K562 (cell line): ENCODE data around the gene MAPK4. TPM values are rescaled to one million over a fixed set of nuclear protein-coding genes. Genes with fewer than 3 reads are reported as not detected.
"Not testable (repeated sequence)": the region's sequence is repeated elsewhere in the genome, so short reads cannot be mapped to it uniquely, and the experiment has no call there.

Source experiments
- ATAC-seq: fragments of 200-7000 bp; cut with Tn5 transposase; 3 replicates; pipeline ENCODE4 v1.9.1; 2020; ENCODE audit warnings: moderate library complexity
- BruUV-seq: library from RNA; stranded (reverse); fragments of 400-500 nt; replicated peaks from 2 replicates; lab custom pipeline; 2021; lab: Mats Ljungman, UMichigan
- CTCF ChIA-PET: fragments of 300-600 bp; formaldehyde crosslinking; extraction: SDS; loops from one replicate; lab custom pipeline; 2021; ENCODE audit warnings: low intra/inter-chr PET ratio; lab: Yijun Ruan, JAX
- POLR2A ChIA-PET: fragments of 300-600, 350-650 bp; sonication (Branson Sonifier 250); formaldehyde crosslinking; extraction: SDS; loops from one replicate; lab custom pipeline; 2021; ENCODE audit warnings: antibody characterized with exemption, inconsistent platforms; lab: Yijun Ruan, JAX
- DNase-seq, 4 experiments: peaks; one replicate each; pipeline versions ENCODE4 v3.0.0 to v3.0.0-alpha.2; 2011 to 2018; ENCODE audit warnings: low spot score in 3 of 4, mixed read lengths in 3 of 4; ENCODE audit errors: extremely low read depth in 1 of 4
- FAIRE-seq: peaks from 2 replicates; lab custom pipeline; 2011; peaks lifted over from hg19 to GRCh38; lab: Jason Lieb, UNC
- H2AFZ ChIP-seq: 2 replicates; pipeline ENCODE4 v1.6.0; 2011; ENCODE audit warnings: low read depth, low read length, control low read depth, inconsistent platforms
- H3K27ac ChIP-seq: fragments of 200-600 bp; 3 replicates; pipeline ENCODE4 v1.8.0; 2011; ENCODE audit warnings: low read depth, mild to moderate bottlenecking, control low read depth, inconsistent platforms, low read length, moderate library complexity, mixed read lengths; ENCODE audit errors: extremely low read depth
- H3K27me3 ChIP-seq, 2 experiments: fragments of 300-600 bp in 1 of 2; 2 replicates in 1 of 2; 3 replicates in 1 of 2; pipeline versions ENCODE4 v1.6.0 to v1.8.0; 2011; ENCODE audit warnings: inconsistent platforms in 2 of 2, low read length in 2 of 2, mild to moderate bottlenecking in 1 of 2, mixed read lengths in 1 of 2, moderate library complexity in 1 of 2; ENCODE audit not compliant: control insufficient read depth in 2 of 2, insufficient read depth in 2 of 2
- H3K36me3 ChIP-seq: fragments of 300-600 bp; 3 replicates; pipeline ENCODE4 v1.8.0; 2011; ENCODE audit warnings: mild to moderate bottlenecking, low read length, inconsistent platforms; ENCODE audit not compliant: control insufficient read depth, insufficient read depth
- H3K4me1 ChIP-seq, 2 experiments: fragments of 200-600 bp in 1 of 2; replicated peaks in 1 of 2; 2 replicates in 1 of 2; 3 replicates in 1 of 2; pipeline versions ENCODE4 v1.5.1 to v1.8.0; 2011; ENCODE audit warnings: inconsistent platforms in 2 of 2, low read length in 2 of 2, mild to moderate bottlenecking in 1 of 2, mixed read lengths in 1 of 2, moderate library complexity in 1 of 2; ENCODE audit not compliant: control insufficient read depth in 2 of 2, insufficient read depth in 2 of 2
- H3K4me2 ChIP-seq: 2 replicates; pipeline ENCODE4 v1.6.1; 2011; ENCODE audit warnings: low read length, control low read depth, inconsistent platforms, mixed read lengths; ENCODE audit not compliant: insufficient read depth
- H3K4me3 ChIP-seq: fragments of 200-600 bp; sonication (generic), shearing (Covaris generic); 2 replicates; pipeline ENCODE4 v1.5.1; 2016; ENCODE audit warnings: control low read depth, inconsistent platforms
- H3K79me2 ChIP-seq: fragments of 200-600 bp; 3 replicates; pipeline ENCODE4 v1.8.0; 2011; ENCODE audit warnings: low read length, inconsistent platforms; ENCODE audit not compliant: control insufficient read depth, insufficient read depth
- H3K9ac ChIP-seq, 2 experiments: 2 replicates each; pipeline versions ENCODE4 v1.6.0 to v1.6.1; 2011; ENCODE audit warnings: low read depth in 2 of 2, low read length in 2 of 2, control low read depth in 1 of 2, inconsistent platforms in 1 of 2, mild to moderate bottlenecking in 1 of 2, mixed read lengths in 1 of 2; ENCODE audit not compliant: insufficient read depth in 1 of 2
- H3K9me1 ChIP-seq: one replicate; pipeline ENCODE4 v1.6.0; 2011; ENCODE audit warnings: inconsistent platforms, mild to moderate bottlenecking, low read length, moderate library complexity; ENCODE audit not compliant: control insufficient read depth, insufficient read depth
- H3K9me3 ChIP-seq: replicated peaks from 2 replicates; pipeline ENCODE4 v1.5.1; 2011; ENCODE audit warnings: low read depth, low read length, inconsistent platforms; ENCODE audit not compliant: control insufficient read depth, insufficient read depth
- H4K20me1 ChIP-seq: replicated peaks from 2 replicates; pipeline ENCODE4 v1.6.1; 2011; ENCODE audit warnings: low read length, inconsistent platforms, mixed read lengths; ENCODE audit not compliant: control insufficient read depth, insufficient read depth
- CREBBP ChIP-seq: IDR thresholded peaks from one replicate; pipeline ENCODE4 v1.6.1; 2012; ENCODE audit warnings: low read depth, mild to moderate bottlenecking, control low read depth, inconsistent platforms, low read length
- KDM4B ChIP-seq, 2 experiments: fragments of 450-650 bp in 1 of 2; sonication (generic) in 1 of 2; IDR thresholded peaks; 2 replicates each; pipeline ENCODE4 v1.6.1; 2016 to 2017; ENCODE audit warnings: borderline replicate concordance in 2 of 2, antibody characterized with exemption in 1 of 2, low read depth in 1 of 2, mild to moderate bottlenecking in 1 of 2
- KHSRP ChIP-seq: fragments of 450-650 bp; IDR thresholded peaks from 2 replicates; pipeline ENCODE4 v1.6.1; 2017
- PCBP2 ChIP-seq: fragments of 200-400 bp; formaldehyde crosslinking; IDR thresholded peaks from 2 replicates; pipeline ENCODE4 v1.6.1; 2018; ENCODE audit warnings: low read length, low read depth, mild to moderate bottlenecking, moderate library complexity; ENCODE audit not compliant: poor library complexity, severe bottlenecking
- SMAD3 ChIP-seq: fragments of 450-650 bp; formaldehyde crosslinking; conservative IDR thresholded peaks from 2 replicates; pipeline ENCODE4 v1.4.0; 2020; ENCODE audit warnings: mild to moderate bottlenecking
- ZFP30 ChIP-seq: fragments of 250-450 bp; sonication (Bioruptor Pico); IDR thresholded peaks from 2 replicates; pipeline ENCODE4 v1.8.0; 2022; ENCODE audit warnings: moderate library complexity, mild to moderate bottlenecking, inconsistent platforms, borderline replicate concordance
- WGBS: fragments of 100-300 bp; shearing (Covaris generic); methylation state at CpG from one replicate; pipeline ENCODE4 v1.1.6; 2016; ENCODE audit warnings: low coverage, mixed read lengths; ENCODE audit not compliant: insufficient coverage; ENCODE audit errors: missing lambda C conversion rate; 5-methylcytosine and 5-hydroxymethylcytosine counted together
- in situ Hi-C: fragments of 300-500 bp; cut with MboI; formaldehyde crosslinking; loops from 4 replicates; pipeline ENCODE4 v1.15.0; 2018; ENCODE audit warnings: inconsistent platforms, mixed read lengths
- intact Hi-C: fragments of 100-400 bp; cut with micrococcal nuclease; formaldehyde crosslinking; loops from 2 replicates; pipeline ENCODE4 v1.14.2; 2022
- polyA plus RNA-seq, 8 experiments: library from polyadenylated mRNA; depleted of rRNA in 4 of 8; stranded (reverse) in 5 of 8; unstranded in 3 of 8; fragments of >200 nt; fragmentation: Nextera tagmentation in 2 of 8; fragmentation: Illumina TruSeq in 1 of 8; extraction: Ambion mirVana in 2 of 8; extraction: Trizol in 1 of 8; gene quantifications; 2 replicates each; pipeline versions ENCODE4 v1.2.1 to v1.2.3, GENCODE V29; 2011 to 2014; ENCODE audit warnings: inconsistent platforms in 1 of 8, missing spikeins in 1 of 8
- total RNA-seq, 7 experiments: library from RNA; depleted of rRNA in 6 of 7; stranded (reverse); fragments of >200 nt in 6 of 7; fragmentation: Illumina TruSeq in 2 of 7; extraction: Trizol in 2 of 7; gene quantifications; 2 replicates each; pipeline versions ENCODE4 v1.2.1 to v1.2.3, GENCODE V29; 2011 to 2021; ENCODE audit warnings: low replicate concordance in 1 of 7
- TF ChIP-seq, protein P1 (sequence below): fragments of 250-450 bp; sonication (Bioruptor Pico); IDR thresholded peaks from 2 replicates; pipeline ENCODE4 v1.8.0; 2022; ENCODE audit warnings: inconsistent platforms
- TF ChIP-seq, protein P2 (sequence below): fragments of 450-650 bp; IDR thresholded peaks from 2 replicates; pipeline ENCODE4 v1.6.1; 2014; ENCODE audit warnings: low read depth, mild to moderate bottlenecking, moderate library complexity, borderline replicate concordance

The MAPK4 gene
- total and polyA plus RNA-seq, 9 of the 15 experiments (the other 6 are each of a cell fraction or from before 2014, with no cell fraction given): not detected

- TF ChIP-seq, protein P1, sequence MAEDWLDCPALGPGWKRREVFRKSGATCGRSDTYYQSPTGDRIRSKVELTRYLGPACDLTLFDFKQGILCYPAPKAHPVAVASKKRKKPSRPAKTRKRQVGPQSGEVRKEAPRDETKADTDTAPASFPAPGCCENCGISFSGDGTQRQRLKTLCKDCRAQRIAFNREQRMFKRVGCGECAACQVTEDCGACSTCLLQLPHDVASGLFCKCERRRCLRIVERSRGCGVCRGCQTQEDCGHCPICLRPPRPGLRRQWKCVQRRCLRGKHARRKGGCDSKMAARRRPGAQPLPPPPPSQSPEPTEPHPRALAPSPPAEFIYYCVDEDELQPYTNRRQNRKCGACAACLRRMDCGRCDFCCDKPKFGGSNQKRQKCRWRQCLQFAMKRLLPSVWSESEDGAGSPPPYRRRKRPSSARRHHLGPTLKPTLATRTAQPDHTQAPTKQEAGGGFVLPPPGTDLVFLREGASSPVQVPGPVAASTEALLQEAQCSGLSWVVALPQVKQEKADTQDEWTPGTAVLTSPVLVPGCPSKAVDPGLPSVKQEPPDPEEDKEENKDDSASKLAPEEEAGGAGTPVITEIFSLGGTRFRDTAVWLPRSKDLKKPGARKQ (CRISPR knock-in tag): no peak
- TF ChIP-seq KDM4B (IDR thresholded peaks at IDR 0.05; ENCODE audit: borderline replicate concordance in 2 of 2, low read depth in 1 of 2) (no peak), KHSRP (no peak), ZFP30 (CRISPR knock-in tag) (no peak), SMAD3 (no peak), PCBP2 (no peak), CREBBP (no peak)
- TF ChIP-seq, protein P2, sequence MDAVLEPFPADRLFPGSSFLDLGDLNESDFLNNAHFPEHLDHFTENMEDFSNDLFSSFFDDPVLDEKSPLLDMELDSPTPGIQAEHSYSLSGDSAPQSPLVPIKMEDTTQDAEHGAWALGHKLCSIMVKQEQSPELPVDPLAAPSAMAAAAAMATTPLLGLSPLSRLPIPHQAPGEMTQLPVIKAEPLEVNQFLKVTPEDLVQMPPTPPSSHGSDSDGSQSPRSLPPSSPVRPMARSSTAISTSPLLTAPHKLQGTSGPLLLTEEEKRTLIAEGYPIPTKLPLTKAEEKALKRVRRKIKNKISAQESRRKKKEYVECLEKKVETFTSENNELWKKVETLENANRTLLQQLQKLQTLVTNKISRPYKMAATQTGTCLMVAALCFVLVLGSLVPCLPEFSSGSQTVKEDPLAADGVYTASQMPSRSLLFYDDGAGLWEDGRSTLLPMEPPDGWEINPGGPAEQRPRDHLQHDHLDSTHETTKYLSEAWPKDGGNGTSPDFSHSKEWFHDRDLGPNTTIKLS: no peak
These were observed 1.1 kb downstream of the MAPK4 start (continued) for GRCh38 chr18:50560681-50561629.

DNA sequence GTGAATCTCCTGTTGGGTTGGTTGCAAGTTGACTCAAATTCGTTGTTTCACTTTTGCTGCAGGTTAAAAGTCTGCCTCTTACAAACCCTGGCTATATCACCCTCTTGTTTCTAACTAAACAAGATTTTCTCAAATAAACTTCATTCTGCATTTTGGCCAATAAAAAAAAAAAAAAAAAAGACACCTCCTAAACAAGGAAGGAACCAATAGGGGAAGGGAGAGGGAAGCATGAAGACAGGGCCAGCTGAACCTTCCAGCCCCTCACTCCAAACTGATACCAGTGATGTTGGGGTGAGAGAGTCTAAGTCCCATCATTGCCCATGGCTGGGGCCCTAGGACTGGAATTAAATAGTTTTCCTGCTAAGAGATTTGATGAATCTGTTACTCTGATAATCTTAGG, 2.4 kb downstream of the MAPK4 start:
- H2AFZ ChIP-seq, ATAC-seq, H3K4me3 ChIP-seq, H3K27ac ChIP-seq, H3K36me3 ChIP-seq, H3K9ac ChIP-seq, H3K79me2 ChIP-seq, in situ Hi-C loops, DNase-seq, H3K4me2 ChIP-seq, BruUV-seq, H3K9me3 ChIP-seq, POLR2A ChIA-PET, H3K9me1 ChIP-seq, FAIRE-seq, CTCF ChIA-PET, intact Hi-C loops, H4K20me1 ChIP-seq: not testable (repeated sequence)
- H3K4me1 ChIP-seq: peaks cover 0 to 14% of the 10 kb centered on the region in 2 experiments; a peak in 2 of 5 replicates
- no CpG with 5 or more reads among the region's 1 CpG for WGBS
- peaks cover 0 to 15% of the 10 kb centered on the region in 2 experiments; a peak in 4 of 5 replicates for H3K27me3 ChIP-seq
